Adrenal gland (tissue), 12 donors: ENCODE data around the gene R3HDM4. TPM values are rescaled to one million over a fixed set of nuclear protein-coding genes. Genes with fewer than 3 reads are reported as not detected.

Experiments
- DNase-seq, 7 donors: peaks; one replicate each; pipeline ENCODE4 v3.0.0-alpha.2; 2019 to 2020
- H3K27ac ChIP-seq, 5 donors: fragments of 200-600 bp; sonication (generic) in 4 of 5; 1 replicate in 3 of 5; 2 replicates in 2 of 5; pipeline versions ENCODE4 v1.5.1 to v1.8.0; 2016 to 2020; ENCODE audit warnings: mild to moderate bottlenecking in 1 of 5
- H3K27me3 ChIP-seq: fragments of 200-600 bp; 2 replicates; pipeline ENCODE4 v1.8.0; 2021
- H3K36me3 ChIP-seq, 2 donors: fragments of 200-600 bp; replicated peaks in 1 of 2; 1 replicate in 1 of 2; 2 replicates in 1 of 2; pipeline versions ENCODE4 v1.5.1 to v1.8.0; 2018 to 2022
- H3K4me1 ChIP-seq, 2 donors: fragments of 200-600 bp; replicated peaks in 1 of 2; 1 replicate in 1 of 2; 2 replicates in 1 of 2; pipeline versions ENCODE4 v1.5.1 to v1.8.0; 2018 to 2021
- H3K4me3 ChIP-seq, 4 donors: fragments of 200-600 bp; sonication (generic) in 3 of 4; one replicate each; pipeline ENCODE4 v1.5.1; 2016 to 2018
- H3K9me3 ChIP-seq, 3 donors: fragments of 200-600 bp; sonication (generic) in 1 of 3; replicated peaks in 1 of 3; 1 replicate in 2 of 3; 2 replicates in 1 of 3; pipeline versions ENCODE4 v1.5.1 to v1.8.0; 2016 to 2021
- POLR2A ChIP-seq, 2 donors: fragments of 450-650 bp; IDR thresholded peaks; one replicate each; pipeline ENCODE4 v1.6.1; 2017; ENCODE audit warnings: antibody characterized with exemption in 2 of 2, mild to moderate bottlenecking in 2 of 2, moderate library complexity in 1 of 2
- WGBS, 4 donors: extraction: QIAGEN DNeasy Blood & Tissue Kit in 2 of 4; methylation state at CpG; one replicate each; pipeline versions ENCODE4 v1.1.5 to v1.1.7; 2013 to 2017; 5-methylcytosine and 5-hydroxymethylcytosine counted together
- intact Hi-C, 2 donors: fragments of 100-400 bp; cut with DNase I; formaldehyde crosslinking; loops; one replicate each; pipeline versions ENCODE4 v1.14.1 to v1.15.0; 2022 to 2023
- polyA plus RNA-seq, 3 donors: library from polyadenylated mRNA; stranded (reverse); fragments of 200-250 nt in 2 of 3; fragments of 350-450 nt in 1 of 3; fragmentation: Illumina TruSeq in 1 of 3; extraction: RNeasy Lipid Tissue Mini Kit (QIAGEN cat#74804) in 1 of 3; gene quantifications; one replicate each; pipeline ENCODE4 v1.2.3, GENCODE V29; 2013 to 2014
- total RNA-seq, 9 donors: library from RNA; depleted of rRNA in 4 of 9; stranded (reverse); fragments of >200 nt in 4 of 9; fragments of 120-200 nt in 1 of 9; fragmentation: NEBNext Ultra II Directional in 1 of 9; extraction: Animal tissue kit (Norgen Biotek cat#: 25700) in 1 of 9; gene quantifications; one replicate each; pipeline versions ENCODE4 v1.1.0 to v1.2.4, GENCODE V29; 2013 to 2023
- TF ChIP-seq, protein P1 (sequence below), 6 experiments: fragments of 450-650 bp in 4 of 6; fragments of 200-600 bp in 2 of 6; sonication (generic) in 1 of 6; IDR thresholded peaks; 1 replicate in 5 of 6; 2 replicates in 1 of 6; pipeline versions ENCODE4 v1.5.1 to v1.8.0; 2016 to 2021; ENCODE audit warnings: antibody characterized with exemption in 6 of 6, mild to moderate bottlenecking in 2 of 6, moderate library complexity in 1 of 6
- donor health status: healthy with polysubstance abuse.
- donor health status: Bipolar disorder and iron deficiency.
- donor health status: DM: yes; HTN: yes; CAD: no.
- donor health status: DM: no; HTN: no; CAD: no.
- donor health status: DM: no; HTN: no; CAD: no.
- donor health status: DM: yes; HTN: yes; CAD: no.

Gene R3HDM4
- total and polyA plus RNA-seq, 12 donors, result 8.9 to 59.5 (median 29.6) TPM

DNA sequence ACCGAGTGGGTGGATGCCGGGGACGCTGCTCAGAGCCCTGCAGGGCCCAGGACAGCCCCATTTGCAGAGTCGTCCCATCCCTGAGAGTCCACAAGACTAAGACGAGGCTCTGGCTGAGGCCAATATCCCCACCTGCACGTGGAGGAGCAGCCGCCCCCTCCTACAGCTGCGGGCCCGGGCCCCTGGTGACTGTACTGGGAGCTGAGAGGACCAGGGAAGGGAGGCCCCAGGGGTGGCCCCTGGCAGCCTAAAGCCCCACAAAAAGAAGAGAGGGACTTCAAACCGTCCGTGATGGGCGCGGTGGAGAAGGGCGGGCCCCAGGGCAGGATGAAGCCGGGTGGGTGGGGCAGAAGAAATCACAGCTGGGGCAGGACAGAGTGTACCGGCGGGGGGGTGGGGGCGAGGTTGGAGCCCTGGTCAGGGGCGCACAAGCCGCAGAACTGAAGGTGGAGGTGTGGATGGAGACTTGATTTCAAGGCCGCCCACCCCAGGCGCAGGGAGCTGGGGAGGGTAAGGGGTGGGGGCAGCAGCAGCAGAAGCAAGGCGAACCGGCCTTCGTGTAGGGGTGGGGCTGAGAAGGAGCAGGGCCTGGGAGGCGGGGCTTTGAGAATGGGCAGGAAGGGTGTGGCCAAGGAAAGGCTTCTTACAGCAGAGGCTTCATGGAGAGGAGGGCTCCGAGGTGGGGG lies 40.6 kb downstream of the R3HDM4 start:
- Histone ChIP-seq H3K36me3 (peaks cover 0 to 40% of the 10 kb centered on the region in 2 donors), H3K9me3 (no peaks in the 10 kb centered on the region), H3K27ac (peak overlapping the region in 3 of 5 donors; percentile 10 to 71 (median 38)), H3K4me1 (peaks cover 12 to 18% of the 10 kb centered on the region in 2 donors), H3K4me3 (no peak overlapping the region), H3K27me3 (no peaks in the 10 kb centered on the region)
- no peak for TF ChIP-seq POLR2A (IDR thresholded peaks at IDR 0.05)
- TF ChIP-seq, protein P1, sequence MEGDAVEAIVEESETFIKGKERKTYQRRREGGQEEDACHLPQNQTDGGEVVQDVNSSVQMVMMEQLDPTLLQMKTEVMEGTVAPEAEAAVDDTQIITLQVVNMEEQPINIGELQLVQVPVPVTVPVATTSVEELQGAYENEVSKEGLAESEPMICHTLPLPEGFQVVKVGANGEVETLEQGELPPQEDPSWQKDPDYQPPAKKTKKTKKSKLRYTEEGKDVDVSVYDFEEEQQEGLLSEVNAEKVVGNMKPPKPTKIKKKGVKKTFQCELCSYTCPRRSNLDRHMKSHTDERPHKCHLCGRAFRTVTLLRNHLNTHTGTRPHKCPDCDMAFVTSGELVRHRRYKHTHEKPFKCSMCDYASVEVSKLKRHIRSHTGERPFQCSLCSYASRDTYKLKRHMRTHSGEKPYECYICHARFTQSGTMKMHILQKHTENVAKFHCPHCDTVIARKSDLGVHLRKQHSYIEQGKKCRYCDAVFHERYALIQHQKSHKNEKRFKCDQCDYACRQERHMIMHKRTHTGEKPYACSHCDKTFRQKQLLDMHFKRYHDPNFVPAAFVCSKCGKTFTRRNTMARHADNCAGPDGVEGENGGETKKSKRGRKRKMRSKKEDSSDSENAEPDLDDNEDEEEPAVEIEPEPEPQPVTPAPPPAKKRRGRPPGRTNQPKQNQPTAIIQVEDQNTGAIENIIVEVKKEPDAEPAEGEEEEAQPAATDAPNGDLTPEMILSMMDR (IDR thresholded peaks at IDR 0.05), result no peak
- DNase-seq, result peak in 5 of 7 donors; percentile 74 to 84 (median 75)
- 45 to 63% (median 56%) methylated on average over 18 to 27 of the region's 27 CpGs for WGBS, 4 donors
- intact Hi-C loops, result no loop called here

DNA sequence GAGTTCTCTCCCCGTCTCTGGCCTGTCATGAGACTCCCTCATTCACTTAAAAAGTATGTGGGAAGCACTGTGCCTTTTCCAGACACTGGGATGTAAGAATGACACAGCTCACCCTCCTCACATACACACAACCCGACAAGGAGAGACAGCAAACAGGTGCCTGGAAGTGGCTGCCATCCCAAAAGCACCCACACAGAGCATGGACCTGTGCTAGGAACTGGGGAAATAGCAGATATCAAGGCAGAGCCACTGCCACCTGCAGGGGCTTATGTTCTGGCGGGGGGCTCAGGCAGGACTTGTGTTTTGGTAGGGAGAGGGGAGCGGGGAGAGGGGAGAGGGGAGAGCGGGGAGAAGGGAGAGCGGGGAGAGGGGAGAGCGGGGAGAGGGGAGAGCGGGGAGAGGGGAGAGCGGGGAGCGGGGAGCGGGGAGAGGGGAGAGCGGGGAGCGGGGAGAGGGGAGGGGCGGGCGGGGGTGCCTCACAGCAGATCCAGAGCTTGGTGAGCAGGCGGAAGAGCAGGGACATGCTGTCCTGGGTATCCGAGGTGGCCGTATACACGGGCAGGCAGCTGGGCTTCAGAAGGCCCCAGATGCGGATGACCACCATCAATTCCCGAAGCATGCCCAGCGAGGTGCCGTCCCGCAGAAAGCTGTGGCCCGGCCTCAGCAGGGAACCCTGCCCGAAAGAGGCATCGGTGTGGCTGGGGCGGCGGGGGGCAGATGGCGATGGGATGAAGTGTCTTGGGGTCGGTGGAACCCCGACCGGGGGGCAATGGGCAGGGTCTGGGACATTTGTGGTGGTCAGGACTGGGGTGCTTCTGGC lies 41.4 kb downstream of the R3HDM4 start:
- peak in 2 of 7 donors; percentile 54 to 64 for DNase-seq
- peak overlapping the region in 3 of 5 donors; percentile 10 to 71 (median 38) for H3K27ac ChIP-seq
- H3K4me3 ChIP-seq, result no peak overlapping the region
- H3K36me3 ChIP-seq, result peaks cover 0 to 36% of the 10 kb centered on the region in 2 donors
- intact Hi-C loops, result no loop called here
- TF ChIP-seq POLR2A (IDR thresholded peaks at IDR 0.05), result no peak
- TF ChIP-seq, protein P1 (IDR thresholded peaks at IDR 0.05), result no peak
- H3K9me3 ChIP-seq, result no peaks in the 10 kb centered on the region
- WGBS, 4 donors, result 63 to 95% (median 86%) methylated on average over 7 to 22 of the region's 33 CpGs
- H3K27me3 ChIP-seq, result no peaks in the 10 kb centered on the region
- H3K4me1 ChIP-seq, result peaks cover 12 to 18% of the 10 kb centered on the region in 2 donors

GRCh38 chr19:870963-871401 lies 42.0 kb downstream of the R3HDM4 start:
- Histone ChIP-seq H3K4me1 (peaks cover 12 to 18% of the 10 kb centered on the region in 2 donors), H3K36me3 (peaks cover 0 to 36% of the 10 kb centered on the region in 2 donors), H3K4me3 (no peak overlapping the region), H3K27ac (peak overlapping the region in 1 of 5 donors; percentile 40), H3K27me3 (no peaks in the 10 kb centered on the region), H3K9me3 (no peaks in the 10 kb centered on the region)
- TF ChIP-seq POLR2A (IDR thresholded peaks at IDR 0.05), result no peak
- TF ChIP-seq, protein P1 (IDR thresholded peaks at IDR 0.05), result no peak
- intact Hi-C loops, result no loop called here
- DNase-seq, result peak in 3 of 7 donors; percentile 55 to 75 (median 74)
- 75 to 91% (median 86%) methylated on average over 11 to 28 of the region's 28 CpGs for WGBS, 4 donors

DNA sequence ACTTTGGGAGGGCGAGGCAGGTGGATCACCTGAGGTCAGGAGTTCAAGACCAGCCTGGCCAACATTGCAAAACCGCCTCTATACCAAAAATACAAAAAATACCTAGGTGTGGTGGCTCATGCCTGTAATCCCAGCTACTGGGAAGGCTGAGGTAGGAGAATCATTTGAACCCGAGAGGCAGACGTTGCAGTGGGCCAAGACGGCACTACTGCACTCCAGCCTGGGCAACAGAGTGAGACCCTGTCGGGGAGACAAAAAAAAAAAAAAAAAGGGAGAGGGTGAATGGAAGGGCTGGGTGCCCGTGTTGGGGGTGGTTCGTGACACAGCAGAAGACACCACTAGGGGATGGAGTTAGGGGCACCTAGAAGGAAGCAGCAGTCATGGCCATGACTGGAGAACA lies 42.7 kb downstream of the R3HDM4 start:
- intact Hi-C loops, result no loop called here
- Histone ChIP-seq H3K9me3 (no peaks in the 10 kb centered on the region), H3K4me1 (peaks cover 12 to 18% of the 10 kb centered on the region in 2 donors), H3K27me3 (no peaks in the 10 kb centered on the region), H3K27ac (peak overlapping the region in 2 of 5 donors; percentile 87 to 91), H3K36me3 (peaks cover 0 to 36% of the 10 kb centered on the region in 2 donors), H3K4me3 (no peak overlapping the region)
- WGBS, 4 donors, result 88 to 97% (median 92%) methylated on average over 8 of the region's 8 CpGs
- TF ChIP-seq POLR2A (IDR thresholded peaks at IDR 0.05), result no peak
- TF ChIP-seq, protein P1 (IDR thresholded peaks at IDR 0.05), result no peak
- DNase-seq, result no peak
